NK-92 (cell line): ENCODE results near the gene TTC28.

ENCODE experiments used
- DNase-seq: peaks from one replicate; lab custom pipeline; 2025; ENCODE audit not compliant: unreplicated experiment; lab: John Stamatoyannopoulos, UW

TTC28 gene

DNA sequence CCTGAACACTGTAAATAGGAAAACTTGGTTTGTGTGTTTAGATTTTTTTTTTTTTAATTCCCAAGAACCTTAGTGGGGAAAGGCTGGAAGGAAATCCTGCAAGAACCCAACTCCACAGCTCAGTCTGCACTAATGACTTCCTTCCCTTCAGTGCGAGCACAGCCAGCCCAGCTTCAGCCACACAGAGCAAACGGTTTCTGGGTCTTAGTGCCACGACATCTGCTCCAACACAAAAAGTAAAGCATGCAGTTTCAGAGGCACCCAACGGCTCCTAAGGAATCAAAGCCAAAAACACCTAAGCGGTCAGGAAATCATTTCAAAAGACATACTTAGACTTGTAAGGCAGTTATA is 236.1 kb downstream of the TTC28 start:
- DNase-seq, result no peak

GRCh38 chr22:28442711-28443525 is 236.7 kb downstream of the TTC28 start:
- DNase-seq, result no peak

- no peak for DNase-seq
These were observed 237.4 kb downstream of the TTC28 start for GRCh38 chr22:28442264-28442710.

- DNase-seq, result no peak
These were observed 237.8 kb downstream of the TTC28 start for GRCh38 chr22:28441720-28442263.

DNA sequence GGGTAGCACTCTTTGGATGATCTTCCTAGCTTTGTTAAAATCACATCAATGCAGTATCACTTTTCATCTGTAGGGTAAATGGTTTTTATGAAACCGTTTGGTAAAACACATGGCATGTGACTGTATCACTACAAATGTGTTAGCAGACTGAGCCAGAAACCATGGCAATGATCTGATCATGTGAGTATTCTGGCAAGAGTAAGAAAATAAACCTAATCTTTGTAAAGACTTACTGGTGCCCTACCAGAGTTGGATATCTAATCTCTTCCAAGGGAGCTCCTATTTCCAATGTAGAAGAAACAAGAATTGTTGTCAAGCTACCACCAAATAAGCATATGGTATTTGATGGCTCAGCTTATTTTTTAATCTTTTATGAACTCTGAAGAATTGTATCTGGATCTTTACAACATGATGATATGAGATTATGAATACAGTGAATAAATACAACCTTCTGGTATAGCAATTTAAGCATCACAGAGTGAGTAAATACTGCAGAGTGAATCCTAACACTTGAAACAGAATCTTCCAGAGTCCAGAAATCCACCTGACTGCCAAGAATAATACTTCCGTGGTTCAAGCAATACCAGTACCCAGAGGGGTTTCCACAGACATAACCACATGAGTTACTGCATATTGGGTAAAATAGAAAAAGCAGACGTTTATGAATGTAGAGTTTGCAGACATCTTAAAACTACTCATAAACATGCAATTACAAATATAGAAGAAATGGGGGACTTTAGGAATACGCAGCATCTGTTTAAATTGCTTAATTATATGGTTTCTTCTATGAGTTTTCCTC is 238.8 kb downstream of the TTC28 start:
- DNase-seq, result no peak

GRCh38 chr22:28438183-28438768 is 241.4 kb downstream of the TTC28 start:
- no peak for DNase-seq

- no peak for DNase-seq
These were observed 243.7 kb downstream of the TTC28 start for GRCh38 chr22:28435982-28436381.

GRCh38 chr22:28435140-28435768 is 244.4 kb downstream of the TTC28 start:
- DNase-seq, result no peak

GRCh38 chr22:28430466-28431025 is 249.1 kb downstream of the TTC28 start:
- no peak for DNase-seq

GRCh38 chr22:28429711-28430110 is 249.9 kb downstream of the TTC28 start:
- no peak for DNase-seq

DNA sequence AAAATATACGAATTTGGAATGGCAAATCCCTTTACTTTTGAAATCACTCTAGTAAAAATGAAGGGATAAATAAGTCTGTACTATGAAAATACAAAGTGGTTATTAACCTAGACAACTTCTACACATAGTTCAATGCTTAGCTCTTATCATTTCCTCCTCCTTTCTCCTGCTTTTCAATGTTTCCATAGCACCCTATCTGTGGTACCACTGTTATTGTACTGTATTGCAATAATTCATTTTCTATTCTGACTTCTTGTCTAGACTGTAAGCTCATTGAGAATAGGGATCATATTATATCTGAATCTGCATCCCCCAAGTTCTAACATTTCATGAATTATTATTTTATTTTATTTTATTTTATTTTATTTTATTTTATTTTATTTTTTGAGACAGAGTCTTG is 251.4 kb downstream of the TTC28 start:
- DNase-seq, result no peak

GRCh38 chr22:28426346-28427132 is 253.1 kb downstream of the TTC28 start:
- no peak for DNase-seq

- DNase-seq, result no peak
These were observed 254.4 kb downstream of the TTC28 start for GRCh38 chr22:28425211-28425610.

DNA sequence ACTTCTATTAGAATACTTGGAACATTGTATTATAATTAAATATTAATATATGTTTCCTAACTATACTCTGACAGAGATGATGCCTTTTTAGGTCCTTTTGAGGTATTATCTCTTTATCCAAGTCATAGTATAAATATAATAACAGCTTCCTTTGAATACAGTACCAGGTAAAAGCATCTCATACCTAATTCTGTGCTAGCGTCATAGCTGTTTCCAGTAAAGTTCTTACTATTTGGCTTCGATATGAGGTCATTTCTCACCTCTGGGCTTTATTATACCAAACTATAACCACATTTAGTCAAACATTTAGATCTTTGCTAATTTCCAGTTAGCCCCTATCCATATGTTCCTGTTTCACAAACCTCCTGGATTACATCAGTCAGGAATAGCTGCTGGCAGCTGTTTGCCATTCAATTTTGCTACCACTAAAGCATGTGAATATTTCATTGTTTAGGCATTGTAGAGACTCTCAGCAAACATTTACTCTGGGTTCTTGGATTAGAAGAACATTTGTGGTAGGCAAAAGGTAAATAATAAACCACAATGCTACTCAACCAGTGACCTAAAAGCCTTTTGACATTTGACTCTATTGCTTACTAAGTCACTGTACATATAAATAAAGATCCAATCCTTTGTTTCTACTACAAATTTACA is 255.1 kb downstream of the TTC28 start:
- no peak for DNase-seq

- no peak for DNase-seq
These were observed 259.7 kb downstream of the TTC28 start for GRCh38 chr22:28419919-28420318.

DNA sequence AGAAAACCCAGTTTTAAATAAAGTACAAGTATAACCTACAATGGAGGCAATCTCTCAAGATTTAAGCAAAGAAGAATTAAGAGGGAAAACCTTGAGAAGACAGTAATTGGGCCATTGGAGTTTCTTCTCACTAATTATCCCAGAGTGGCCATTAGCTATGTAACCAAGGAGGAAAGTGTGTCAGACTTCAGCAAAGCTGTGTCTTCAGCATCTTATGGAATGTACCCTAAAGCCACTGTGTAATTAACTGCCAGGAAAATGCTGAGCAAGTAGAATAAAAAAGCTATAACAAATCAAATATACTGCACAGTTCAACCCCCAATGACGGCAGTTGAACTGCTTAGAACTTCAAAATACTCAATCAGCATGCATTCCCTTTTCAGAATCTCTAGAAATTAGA is 261.6 kb downstream of the TTC28 start:
- DNase-seq, result no peak

GRCh38 chr22:28417431-28417830 is 262.2 kb downstream of the TTC28 start:
- no peak for DNase-seq

GRCh38 chr22:28414913-28415312 is 264.7 kb downstream of the TTC28 start:
- no peak for DNase-seq

- DNase-seq, result no peak
These were observed 265.8 kb downstream of the TTC28 start for GRCh38 chr22:28413612-28414399.
